ENCODE results near the gene CDPF1. TPM values are rescaled to one million over a fixed set of nuclear protein-coding genes. Genes with fewer than 3 reads are reported as not detected.

CDPF1 gene
- total and polyA plus RNA-seq, 2 of the 13 experiments (the other 11 are each of a cell fraction or from before 2014, with no cell fraction given), result 5.2 to 8.1 TPM

- TF ChIP-seq, protein P1, sequence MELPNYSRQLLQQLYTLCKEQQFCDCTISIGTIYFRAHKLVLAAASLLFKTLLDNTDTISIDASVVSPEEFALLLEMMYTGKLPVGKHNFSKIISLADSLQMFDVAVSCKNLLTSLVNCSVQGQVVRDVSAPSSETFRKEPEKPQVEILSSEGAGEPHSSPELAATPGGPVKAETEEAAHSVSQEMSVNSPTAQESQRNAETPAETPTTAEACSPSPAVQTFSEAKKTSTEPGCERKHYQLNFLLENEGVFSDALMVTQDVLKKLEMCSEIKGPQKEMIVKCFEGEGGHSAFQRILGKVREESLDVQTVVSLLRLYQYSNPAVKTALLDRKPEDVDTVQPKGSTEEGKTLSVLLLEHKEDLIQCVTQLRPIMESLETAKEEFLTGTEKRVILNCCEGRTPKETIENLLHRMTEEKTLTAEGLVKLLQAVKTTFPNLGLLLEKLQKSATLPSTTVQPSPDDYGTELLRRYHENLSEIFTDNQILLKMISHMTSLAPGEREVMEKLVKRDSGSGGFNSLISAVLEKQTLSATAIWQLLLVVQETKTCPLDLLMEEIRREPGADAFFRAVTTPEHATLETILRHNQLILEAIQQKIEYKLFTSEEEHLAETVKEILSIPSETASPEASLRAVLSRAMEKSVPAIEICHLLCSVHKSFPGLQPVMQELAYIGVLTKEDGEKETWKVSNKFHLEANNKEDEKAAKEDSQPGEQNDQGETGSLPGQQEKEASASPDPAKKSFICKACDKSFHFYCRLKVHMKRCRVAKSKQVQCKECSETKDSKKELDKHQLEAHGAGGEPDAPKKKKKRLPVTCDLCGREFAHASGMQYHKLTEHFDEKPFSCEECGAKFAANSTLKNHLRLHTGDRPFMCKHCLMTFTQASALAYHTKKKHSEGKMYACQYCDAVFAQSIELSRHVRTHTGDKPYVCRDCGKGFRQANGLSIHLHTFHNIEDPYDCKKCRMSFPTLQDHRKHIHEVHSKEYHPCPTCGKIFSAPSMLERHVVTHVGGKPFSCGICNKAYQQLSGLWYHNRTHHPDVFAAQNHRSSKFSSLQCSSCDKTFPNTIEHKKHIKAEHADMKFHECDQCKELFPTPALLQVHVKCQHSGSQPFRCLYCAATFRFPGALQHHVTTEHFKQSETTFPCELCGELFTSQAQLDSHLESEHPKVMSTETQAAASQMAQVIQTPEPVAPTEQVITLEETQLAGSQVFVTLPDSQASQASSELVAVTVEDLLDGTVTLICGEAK (IDR thresholded peaks at IDR 0.05), result no peak
- TF ChIP-seq, protein P1 (CRISPR knock-in tag; IDR thresholded peaks at IDR 0.05), result no peak; the same call in 1 of the 2 replicates
- TF ChIP-seq CCAR2 (optimal IDR thresholded peaks at IDR 0.05; ENCODE audit: low read depth, low read length) (no peak), ZNF142 (CRISPR knock-in tag; IDR thresholded peaks at IDR 0.05) (peak; percentile 54), TFDP2 (CRISPR knock-in tag; IDR thresholded peaks at IDR 0.05) (peak; percentile 100), ZNF772 (CRISPR knock-in tag; IDR thresholded peaks at IDR 0.05) (no peak), AHR (CRISPR knock-in tag; IDR thresholded peaks at IDR 0.05) (no peak), AKAP8 (CRISPR knock-in tag; IDR thresholded peaks at IDR 0.05) (0 out of 2 replicates have a peak, but pooled peaks have one; percentile 21), MTF2 (CRISPR knock-in tag; IDR thresholded peaks at IDR 0.05; ENCODE audit: borderline replicate concordance) (no peak)
- TF ChIP-seq, protein P2, sequence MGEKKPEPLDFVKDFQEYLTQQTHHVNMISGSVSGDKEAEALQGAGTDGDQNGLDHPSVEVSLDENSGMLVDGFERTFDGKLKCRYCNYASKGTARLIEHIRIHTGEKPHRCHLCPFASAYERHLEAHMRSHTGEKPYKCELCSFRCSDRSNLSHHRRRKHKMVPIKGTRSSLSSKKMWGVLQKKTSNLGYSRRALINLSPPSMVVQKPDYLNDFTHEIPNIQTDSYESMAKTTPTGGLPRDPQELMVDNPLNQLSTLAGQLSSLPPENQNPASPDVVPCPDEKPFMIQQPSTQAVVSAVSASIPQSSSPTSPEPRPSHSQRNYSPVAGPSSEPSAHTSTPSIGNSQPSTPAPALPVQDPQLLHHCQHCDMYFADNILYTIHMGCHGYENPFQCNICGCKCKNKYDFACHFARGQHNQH (CRISPR knock-in tag; IDR thresholded peaks at IDR 0.05), result peak; percentile 58; the same call in 1 of the 2 replicates
These were observed 46.4 kb upstream of the CDPF1 start, which contains the start of gene GTSE1 (continued) for GRCh38 chr22:46296257-46297150.

Measured in HepG2 (cell line).